ENCODE measurements around the gene CDH4. TPM values are rescaled to one million over a fixed set of nuclear protein-coding genes. Genes with fewer than 3 reads are reported as not detected.

Gene CDH4
- polyA plus RNA-seq, 4 donors, result 5.6 to 8.8 (median 7.0) TPM

- DNase-seq (ENCODE audit: low read depth in 4 of 4, low spot score in 2 of 4), result no peak
Observed at GRCh38 chr20:61779176-61779965, 527.3 kb downstream of the CDH4 start.

- no peak for DNase-seq (ENCODE audit: low read depth in 4 of 4, low spot score in 2 of 4)
Observed at GRCh38 chr20:61780066-61780465, 528.0 kb downstream of the CDH4 start.

GRCh38 chr20:61784801-61785566, 532.9 kb downstream of the CDH4 start:
- DNase-seq (ENCODE audit: low read depth in 4 of 4, low spot score in 2 of 4), result no peak

GRCh38 chr20:61785567-61785816, 533.4 kb downstream of the CDH4 start:
- no peak for DNase-seq (ENCODE audit: low read depth in 4 of 4, low spot score in 2 of 4)

GRCh38 chr20:61786230-61786629, 534.2 kb downstream of the CDH4 start:
- no peak for DNase-seq (ENCODE audit: low read depth in 4 of 4, low spot score in 2 of 4)

GRCh38 chr20:61788343-61788742, 536.3 kb downstream of the CDH4 start:
- no peak for DNase-seq (ENCODE audit: low read depth in 4 of 4, low spot score in 2 of 4)

- DNase-seq (ENCODE audit: low read depth in 4 of 4, low spot score in 2 of 4), result no peak
Observed at GRCh38 chr20:61789329-61789728, 537.3 kb downstream of the CDH4 start.

GRCh38 chr20:61790116-61790827, 538.2 kb downstream of the CDH4 start:
- no peak for DNase-seq (ENCODE audit: low read depth in 4 of 4, low spot score in 2 of 4)

- no peak for DNase-seq (ENCODE audit: low read depth in 4 of 4, low spot score in 2 of 4)
Observed at GRCh38 chr20:61791995-61792394, 539.9 kb downstream of the CDH4 start.

GRCh38 chr20:61795669-61796630, 543.9 kb downstream of the CDH4 start:
- no peak for DNase-seq (ENCODE audit: low read depth in 4 of 4, low spot score in 2 of 4)

GRCh38 chr20:61796738-61797137, 544.7 kb downstream of the CDH4 start:
- no peak for DNase-seq (ENCODE audit: low read depth in 4 of 4, low spot score in 2 of 4)

- DNase-seq (ENCODE audit: low read depth in 4 of 4, low spot score in 2 of 4), result no peak
Observed at GRCh38 chr20:61797200-61797599, 545.1 kb downstream of the CDH4 start.

- DNase-seq (ENCODE audit: low read depth in 4 of 4, low spot score in 2 of 4), result no peak
Observed at GRCh38 chr20:61797971-61798411, 545.9 kb downstream of the CDH4 start.

GRCh38 chr20:61798632-61799031, 546.6 kb downstream of the CDH4 start:
- DNase-seq (ENCODE audit: low read depth in 4 of 4, low spot score in 2 of 4), result no peak

- DNase-seq (ENCODE audit: low read depth in 4 of 4, low spot score in 2 of 4), result no peak
Observed at GRCh38 chr20:61799394-61799923, 547.4 kb downstream of the CDH4 start.

GRCh38 chr20:61799928-61800327, 547.9 kb downstream of the CDH4 start:
- no peak for DNase-seq (ENCODE audit: low read depth in 4 of 4, low spot score in 2 of 4)

GRCh38 chr20:61800359-61801064, 548.5 kb downstream of the CDH4 start:
- DNase-seq (ENCODE audit: low read depth in 4 of 4, low spot score in 2 of 4), result no peak

GRCh38 chr20:61801065-61801360, 549.0 kb downstream of the CDH4 start:
- no peak for DNase-seq (ENCODE audit: low read depth in 4 of 4, low spot score in 2 of 4)

- no peak for DNase-seq (ENCODE audit: low read depth in 4 of 4, low spot score in 2 of 4)
Observed at GRCh38 chr20:61801428-61801827, 549.4 kb downstream of the CDH4 start.

All from left renal cortex interstitium (tissue), 4 donors.